CD4-positive, CD25-positive, alpha-beta regulatory T cell (primary cell): ENCODE results near the gene NSF. TPM values are rescaled to one million over a fixed set of nuclear protein-coding genes. Genes with fewer than 3 reads are reported as not detected.

Experiments
- ATAC-seq, 2 donors: fragments of 150-1000 bp; cut with Tn5 transposase; one replicate each; pipeline ENCODE4 v1.10.0; 2021; ENCODE audit warnings: low read depth in 2 of 2, moderate number of reproducible peaks in 2 of 2, moderate library complexity in 1 of 2
- DNase-seq, 3 donors: peaks; one replicate each; pipeline versions ENCODE4 v3.0.0 to v3.0.0-alpha.2; 2012 to 2022; ENCODE audit warnings: mixed read lengths in 1 of 3
- H3K27ac ChIP-seq: one replicate; pipeline ENCODE4 v1.7.0; 2013; ENCODE audit warnings: mild to moderate bottlenecking, low read length; ENCODE audit not compliant: insufficient read depth, poor library complexity, severe bottlenecking
- H3K27me3 ChIP-seq: one replicate; pipeline ENCODE4 v1.7.0; 2013; ENCODE audit warnings: low read length; ENCODE audit not compliant: control insufficient read depth, insufficient read depth
- H3K36me3 ChIP-seq: one replicate; pipeline ENCODE4 v1.7.0; 2013; ENCODE audit warnings: mild to moderate bottlenecking, low read length, moderate library complexity; ENCODE audit not compliant: control insufficient read depth, insufficient read depth
- H3K4me1 ChIP-seq: 2 replicates; pipeline ENCODE4 v1.7.0; 2013; ENCODE audit warnings: mild to moderate bottlenecking, low read length; ENCODE audit not compliant: insufficient read depth, control insufficient read depth, poor library complexity, severe bottlenecking
- H3K4me3 ChIP-seq: one replicate; pipeline ENCODE4 v1.7.0; 2013; ENCODE audit warnings: low read depth, mild to moderate bottlenecking, low read length, moderate library complexity
- H3K9me3 ChIP-seq, 2 experiments: 1 replicate in 1 of 2; 2 replicates in 1 of 2; pipeline ENCODE4 v1.7.0; 2013; ENCODE audit warnings: low read length in 2 of 2, mild to moderate bottlenecking in 1 of 2, moderate library complexity in 1 of 2; ENCODE audit not compliant: control insufficient read depth in 2 of 2
- H3K27ac Mint-ChIP-seq, 3 donors: one replicate each; pipeline ENCODE4 v1.8.0; 2020 to 2022; ENCODE audit warnings: mild to moderate bottlenecking in 3 of 3, mixed read lengths in 3 of 3, moderate library complexity in 2 of 3
- H3K27me3 Mint-ChIP-seq: one replicate; pipeline ENCODE4 v1.8.0; 2022; ENCODE audit warnings: mild to moderate bottlenecking, mixed read lengths
- H3K36me3 Mint-ChIP-seq: one replicate; pipeline ENCODE4 v1.8.0; 2020; ENCODE audit warnings: mixed read lengths
- H3K4me1 Mint-ChIP-seq, 4 donors: one replicate each; pipeline ENCODE4 v1.8.0; 2020 to 2022; ENCODE audit warnings: mixed read lengths in 4 of 4, mild to moderate bottlenecking in 1 of 4
- H3K4me3 Mint-ChIP-seq, 4 donors: one replicate each; pipeline ENCODE4 v1.8.0; 2020 to 2022; ENCODE audit warnings: mild to moderate bottlenecking in 4 of 4, mixed read lengths in 4 of 4, moderate library complexity in 3 of 4
- H3K9me3 Mint-ChIP-seq, 7 donors: one replicate each; pipeline ENCODE4 v1.8.0; 2020 to 2022; ENCODE audit warnings: mixed read lengths in 7 of 7, mild to moderate bottlenecking in 3 of 7, moderate library complexity in 2 of 7
- polyA plus RNA-seq, 4 donors: library from polyadenylated mRNA; unstranded; fragments of 300-500 nt; fragmentation: Illumina TruSeq; gene quantifications; one replicate each; pipeline ENCODE4 v1.2.3, GENCODE V29; 2021
- total RNA-seq: library from RNA; stranded (reverse); gene quantifications from one replicate; pipeline ENCODE4 v1.2.3, GENCODE V29; 2022

Gene NSF
- total and polyA plus RNA-seq, 5 donors from 2014 or later: 24.6 to 71.4 (median 30.7) TPM

DNA sequence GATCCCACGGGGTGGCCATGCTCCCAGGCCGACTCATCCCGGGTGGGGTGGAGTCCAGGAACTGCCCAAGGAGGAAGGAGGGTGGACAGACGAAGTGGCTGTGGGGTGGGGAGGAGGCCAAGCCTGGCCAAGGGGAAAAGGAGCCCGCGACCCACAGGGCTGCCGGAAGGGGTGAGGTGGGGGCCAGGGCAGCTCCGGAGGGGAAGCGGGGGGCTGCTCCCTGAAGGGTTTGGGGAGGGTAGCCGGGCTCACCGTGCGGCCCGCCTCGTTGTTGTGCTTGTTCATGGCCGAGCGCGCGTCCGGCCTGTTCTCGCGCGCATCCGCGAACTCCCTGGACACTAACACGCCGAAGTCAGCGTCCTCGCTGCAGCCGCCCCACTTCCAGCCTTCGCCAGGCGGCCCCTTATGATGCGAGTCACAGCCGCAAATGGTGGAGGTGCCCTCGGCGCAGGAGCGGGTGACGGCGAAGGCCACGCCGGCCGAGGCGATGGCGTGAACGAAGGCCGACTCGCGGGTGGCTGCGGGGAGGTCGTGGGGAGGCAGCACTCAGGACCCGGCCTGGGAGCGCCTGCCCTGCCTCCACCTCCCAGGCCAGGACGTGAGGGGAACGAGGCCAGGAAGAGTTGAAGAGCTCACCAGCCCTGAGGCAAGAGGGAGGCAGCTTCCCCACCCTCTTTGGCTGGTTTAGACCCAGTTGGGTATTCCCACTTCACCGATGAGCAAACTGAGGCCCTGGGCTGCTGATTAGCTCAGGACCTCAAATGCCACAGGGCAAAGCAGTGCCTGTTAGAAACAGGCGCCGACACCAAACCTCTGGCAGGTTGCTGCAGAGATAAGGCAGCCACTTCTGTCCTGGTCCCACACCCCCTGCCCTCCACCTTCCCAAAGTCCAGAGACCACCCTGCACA lies 179.3 kb downstream of the NSF start:
- H3K36me3 Mint-ChIP-seq: no peaks in the 10 kb centered on the region
- ATAC-seq: no peak
- peaks cover 0 to 1% (median 0%) of the 10 kb centered on the region in 7 donors for H3K9me3 Mint-ChIP-seq
- H3K27ac ChIP-seq: no peak overlapping the region
- peak in 1 of 3 donors; percentile 13 for DNase-seq
- H3K4me1 ChIP-seq: peaks cover 33% of the 10 kb centered on the region
- no peak overlapping the region for H3K27ac Mint-ChIP-seq
- no peaks in the 10 kb centered on the region for H3K9me3 ChIP-seq
- peaks cover 7% of the 10 kb centered on the region for H3K27me3 ChIP-seq
- peaks cover 0 to 21% (median 5%) of the 10 kb centered on the region in 4 donors for H3K4me1 Mint-ChIP-seq
- H3K4me3 Mint-ChIP-seq: peak overlapping the region; percentile 49 to 70 (median 68)
- H3K36me3 ChIP-seq: no peaks in the 10 kb centered on the region
- no peak overlapping the region for H3K4me3 ChIP-seq
- H3K27me3 Mint-ChIP-seq: peaks cover 59% of the 10 kb centered on the region

DNA sequence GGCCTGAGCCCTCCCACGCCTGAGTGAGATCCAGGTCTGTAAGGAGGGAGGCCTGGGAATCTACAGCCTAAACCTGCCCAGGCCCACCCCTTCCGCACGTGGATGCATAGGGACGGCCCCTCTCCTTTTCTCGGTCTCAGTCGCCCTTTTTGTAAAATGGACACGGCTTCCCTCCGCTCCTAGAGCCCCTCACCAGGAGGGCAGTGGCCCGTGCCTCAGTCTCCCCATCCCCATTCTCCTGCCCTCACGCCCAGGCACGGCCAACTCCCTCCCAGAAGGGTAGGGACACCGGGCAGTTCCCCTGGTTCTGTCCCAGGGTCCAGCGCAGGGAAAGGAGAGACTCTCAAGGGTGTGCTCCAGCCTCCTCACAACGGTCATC lies 180.0 kb downstream of the NSF start:
- H3K27me3 Mint-ChIP-seq: peaks cover 66% of the 10 kb centered on the region
- ATAC-seq (no peak), DNase-seq (no peak)
- peaks cover 0 to 21% (median 5%) of the 10 kb centered on the region in 4 donors for H3K4me1 Mint-ChIP-seq
- peak overlapping the region; percentile 49 to 70 (median 65) for H3K4me3 Mint-ChIP-seq
- peaks cover 0 to 1% (median 0%) of the 10 kb centered on the region in 7 donors for H3K9me3 Mint-ChIP-seq
- H3K36me3 Mint-ChIP-seq: no peaks in the 10 kb centered on the region
- Histone ChIP-seq H3K4me1 (peaks cover 33% of the 10 kb centered on the region), H3K9me3 (no peaks in the 10 kb centered on the region), H3K27me3 (peaks cover 10% of the 10 kb centered on the region), H3K36me3 (no peaks in the 10 kb centered on the region), H3K4me3 (no peak overlapping the region), H3K27ac (no peak overlapping the region)
- no peak overlapping the region for H3K27ac Mint-ChIP-seq

DNA sequence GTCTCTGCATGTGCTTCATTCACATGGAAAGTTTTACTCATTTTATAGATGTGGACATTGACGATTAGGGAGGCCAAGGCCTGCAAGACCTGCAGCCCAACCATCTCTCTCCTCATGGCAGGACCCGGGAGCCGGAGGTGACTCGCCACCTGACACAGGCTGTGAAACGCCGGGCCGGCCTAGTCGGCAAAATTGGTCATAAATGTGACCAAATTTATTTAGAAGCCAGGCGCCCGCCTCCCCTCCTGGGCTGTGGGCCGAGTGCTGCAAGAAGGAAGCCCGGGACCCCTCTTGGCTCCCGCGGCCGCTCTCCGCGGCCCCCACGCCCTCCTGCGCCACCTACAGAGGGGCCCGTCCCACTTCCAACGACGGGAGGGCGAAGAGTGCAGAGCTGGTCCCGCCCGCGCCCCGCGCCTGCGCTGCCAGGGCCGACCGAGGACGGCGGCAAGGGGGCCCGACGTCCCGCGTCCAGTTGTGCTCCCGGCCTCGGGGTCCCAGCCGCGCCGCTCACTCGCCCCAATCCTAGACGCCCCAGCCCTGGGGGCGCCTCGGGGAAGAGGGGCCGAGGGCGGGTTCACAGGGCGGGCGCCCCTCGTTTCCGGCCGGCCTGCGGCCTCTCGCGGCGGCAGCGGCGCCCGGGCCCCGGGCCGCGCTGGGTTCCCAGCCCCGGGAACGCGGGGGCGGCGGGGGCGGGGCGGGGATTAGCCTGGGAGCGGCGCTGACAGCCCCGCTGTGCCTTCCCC lies 180.5 kb downstream of the NSF start:
- DNase-seq: peak in 2 of 3 donors; percentile 12 to 19
- ATAC-seq: peak; percentile 20 to 32
- peaks cover 65% of the 10 kb centered on the region for H3K27me3 Mint-ChIP-seq

DNA sequence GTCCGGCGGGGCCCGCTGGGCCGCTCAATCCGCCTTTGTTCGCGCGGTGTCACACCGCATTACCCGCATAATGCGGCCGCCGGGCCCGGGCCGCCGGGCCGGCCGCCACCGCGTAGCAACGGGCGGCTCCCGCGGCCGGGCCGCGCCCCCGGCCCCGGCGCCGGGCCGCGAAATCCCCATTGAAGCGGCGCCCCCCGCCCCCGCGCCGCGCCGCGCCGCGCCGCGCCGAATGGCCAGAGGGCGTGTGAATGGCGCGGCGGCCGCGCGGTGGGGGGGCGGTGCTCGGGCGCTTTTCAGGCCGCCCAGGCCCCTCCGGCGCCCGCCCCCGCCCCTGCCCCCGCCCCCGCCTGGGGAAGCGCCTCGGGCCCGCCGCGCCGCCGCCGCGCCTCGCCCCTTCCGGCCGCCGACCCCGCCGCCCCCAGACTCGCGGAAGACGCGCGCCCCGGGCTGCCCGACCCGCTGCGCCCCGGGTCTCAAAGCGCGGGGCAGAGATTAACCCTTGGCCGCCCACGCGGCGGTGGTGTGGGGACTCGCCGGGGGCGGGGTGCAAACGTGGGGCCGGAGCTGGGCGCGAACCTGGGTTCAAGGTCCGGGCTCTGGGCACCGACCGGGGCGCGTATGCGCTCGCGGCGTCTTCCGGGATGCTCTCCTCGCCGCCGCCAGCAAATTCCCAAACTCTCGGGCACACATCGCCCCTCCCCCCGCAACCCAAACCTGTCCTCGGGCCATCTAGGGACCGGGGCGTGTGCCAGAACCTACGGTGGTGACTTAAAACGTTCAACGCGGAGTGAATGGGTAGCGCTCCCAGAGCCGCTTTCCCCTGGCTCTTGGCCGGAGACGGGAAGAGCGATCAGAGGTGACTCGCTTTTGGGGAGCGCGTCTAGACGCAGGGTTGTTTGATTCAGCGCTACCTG lies 181.3 kb downstream of the NSF start:
- Histone ChIP-seq H3K36me3 (no peaks in the 10 kb centered on the region), H3K27ac (no peak overlapping the region), H3K4me1 (peaks cover 33% of the 10 kb centered on the region), H3K27me3 (peaks cover 10% of the 10 kb centered on the region), H3K9me3 (no peaks in the 10 kb centered on the region), H3K4me3 (peak overlapping the region; percentile 10)
- peaks cover 0 to 21% (median 5%) of the 10 kb centered on the region in 4 donors for H3K4me1 Mint-ChIP-seq
- H3K27me3 Mint-ChIP-seq: peaks cover 67% of the 10 kb centered on the region
- no peak for DNase-seq
- peak overlapping the region in 1 of 3 donors; percentile 38 for H3K27ac Mint-ChIP-seq
- H3K36me3 Mint-ChIP-seq: no peaks in the 10 kb centered on the region
- H3K4me3 Mint-ChIP-seq: peak overlapping the region; percentile 74 to 88 (median 80)
- H3K9me3 Mint-ChIP-seq: peaks cover 0 to 1% (median 0%) of the 10 kb centered on the region in 7 donors
- ATAC-seq: no peak

More for the DNA sequence above, 180.5 kb downstream of the NSF start:
- H3K4me1 Mint-ChIP-seq: peaks cover 0 to 21% (median 5%) of the 10 kb centered on the region in 4 donors
- Histone ChIP-seq H3K27me3 (peaks cover 10% of the 10 kb centered on the region), H3K27ac (no peak overlapping the region), H3K36me3 (no peaks in the 10 kb centered on the region), H3K9me3 (no peaks in the 10 kb centered on the region), H3K4me1 (peaks cover 33% of the 10 kb centered on the region), H3K4me3 (no peak overlapping the region)
- peak overlapping the region; percentile 32 to 70 (median 59) for H3K4me3 Mint-ChIP-seq
- no peak overlapping the region for H3K27ac Mint-ChIP-seq
- H3K9me3 Mint-ChIP-seq: peaks cover 0 to 1% (median 0%) of the 10 kb centered on the region in 7 donors
- H3K36me3 Mint-ChIP-seq: no peaks in the 10 kb centered on the region

DNA sequence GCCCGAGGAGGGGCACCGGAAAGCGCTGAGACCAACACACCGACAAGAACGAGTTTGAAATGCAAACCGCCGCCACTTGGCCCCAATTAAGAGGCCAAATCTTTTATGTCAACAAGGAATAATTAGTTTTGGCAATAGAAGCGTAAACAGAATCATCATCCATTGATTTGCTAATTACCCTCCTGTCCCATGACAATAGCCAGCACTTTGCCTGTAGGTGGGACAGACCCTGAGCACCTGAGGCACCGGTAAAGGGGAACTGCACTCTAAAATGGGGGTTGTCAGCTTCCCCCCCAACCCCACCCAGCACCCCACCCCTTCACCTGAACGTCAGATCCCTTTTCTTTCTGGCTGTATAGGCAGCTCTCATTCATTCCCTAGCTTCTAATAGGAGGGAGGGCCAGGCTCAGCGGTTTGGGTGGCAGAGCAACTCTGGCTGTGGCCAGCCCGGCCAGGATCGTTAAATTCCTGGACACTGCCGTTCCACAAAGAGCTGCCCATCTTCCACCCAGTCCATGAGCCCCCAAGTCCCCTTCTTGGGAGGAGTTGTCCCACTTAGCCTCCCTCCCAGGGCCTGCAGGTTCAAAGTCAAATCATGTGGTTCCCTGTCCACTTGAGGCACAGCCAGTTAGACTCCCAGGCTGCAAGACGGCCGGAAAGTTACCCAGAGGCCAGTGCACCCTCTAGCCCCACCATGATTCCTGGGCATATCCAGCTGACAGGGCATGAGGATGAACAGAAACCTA lies 182.2 kb downstream of the NSF start:
- H3K27ac Mint-ChIP-seq: no peak overlapping the region
- H3K4me3 Mint-ChIP-seq: peak overlapping the region; percentile 61 to 88 (median 78)
- Histone ChIP-seq H3K27me3 (peaks cover 10% of the 10 kb centered on the region), H3K27ac (no peak overlapping the region), H3K9me3 (no peaks in the 10 kb centered on the region), H3K36me3 (no peaks in the 10 kb centered on the region), H3K4me1 (peaks cover 33% of the 10 kb centered on the region), H3K4me3 (peak overlapping the region; percentile 10)
- peaks cover 0 to 1% (median 0%) of the 10 kb centered on the region in 7 donors for H3K9me3 Mint-ChIP-seq
- DNase-seq: peak in 1 of 3 donors; percentile 23
- peaks cover 0 to 21% (median 5%) of the 10 kb centered on the region in 4 donors for H3K4me1 Mint-ChIP-seq
- H3K36me3 Mint-ChIP-seq: no peaks in the 10 kb centered on the region
- peaks cover 69% of the 10 kb centered on the region for H3K27me3 Mint-ChIP-seq
- no peak for ATAC-seq

DNA sequence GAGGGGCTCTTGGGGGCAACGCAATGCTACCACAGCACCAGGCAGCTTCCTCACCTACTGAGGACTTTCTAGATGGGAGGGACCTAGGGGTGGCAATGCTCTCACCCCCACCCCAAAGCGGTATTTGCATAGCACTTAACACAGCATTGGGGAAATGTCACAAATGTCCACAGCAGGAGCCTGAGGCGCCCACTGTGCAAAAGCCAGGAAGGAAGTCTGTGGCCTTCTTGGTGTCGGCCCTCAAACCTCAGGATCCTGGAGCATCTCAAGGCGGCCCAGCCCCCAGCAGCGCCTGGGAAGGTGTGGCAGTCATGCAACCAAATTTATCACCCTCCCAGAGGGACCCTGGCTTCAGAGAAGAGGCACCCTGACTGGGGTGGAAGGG lies 182.7 kb downstream of the NSF start:
- DNase-seq: no peak
- H3K4me1 ChIP-seq: peaks cover 33% of the 10 kb centered on the region
- Mint-ChIP-seq H3K9me3 (peaks cover 0 to 1% (median 0%) of the 10 kb centered on the region in 7 donors), H3K4me3 (peak overlapping the region in 3 of 4 donors; percentile 64 to 83 (median 74)), H3K27ac (no peak overlapping the region), H3K27me3 (peaks cover 65% of the 10 kb centered on the region), H3K4me1 (peaks cover 0 to 21% (median 5%) of the 10 kb centered on the region in 4 donors), H3K36me3 (no peaks in the 10 kb centered on the region)
- no peaks in the 10 kb centered on the region for H3K36me3 ChIP-seq
- ATAC-seq: no peak
- H3K9me3 ChIP-seq: no peaks in the 10 kb centered on the region
- no peak overlapping the region for H3K4me3 ChIP-seq
- no peak overlapping the region for H3K27ac ChIP-seq
- peaks cover 10% of the 10 kb centered on the region for H3K27me3 ChIP-seq
